HG03039 (cell line): Measurements from ENCODE around the gene COA7.
"Not testable (repeated sequence)": the region's sequence is repeated elsewhere in the genome, so short reads cannot be mapped to it uniquely, and the experiment has no call there.

Experiments
- ATAC-seq: cut with Tn5 transposase; IDR thresholded peaks from one replicate; pipeline ENCODE4 v1.9.1; 2021; ENCODE audit warnings: mild to moderate bottlenecking, moderate library complexity; ENCODE audit not compliant: unreplicated experiment

The COA7 gene

GRCh38 chr1:52697795-52698674, at the start of gene COA7:
TSS of gene COA7 (minus strand) at chr1:52698347. CDS start at chr1:52698326, 21 bp downstream.
- ATAC-seq, result peak; percentile 48

GRCh38 chr1:52747450-52747849, 49.3 kb upstream of the COA7 start:
- ATAC-seq, result no peak

- no peak for ATAC-seq
These were observed 48.0 kb upstream of the COA7 start for GRCh38 chr1:52746189-52746588.

- no peak for ATAC-seq
These were observed 43.1 kb upstream of the COA7 start for GRCh38 chr1:52741259-52741658.

GRCh38 chr1:52739699-52740467, 41.7 kb upstream of the COA7 start:
- no peak for ATAC-seq

GRCh38 chr1:52738893-52739292, 40.7 kb upstream of the COA7 start:
- ATAC-seq, result no peak

GRCh38 chr1:52738148-52738547, 40.0 kb upstream of the COA7 start:
- ATAC-seq, result no peak

GRCh38 chr1:52735371-52735770, 37.2 kb upstream of the COA7 start:
- ATAC-seq, result not testable (repeated sequence)

GRCh38 chr1:52733368-52733767, 35.2 kb upstream of the COA7 start:
- ATAC-seq, result no peak

GRCh38 chr1:52727956-52728656, 30.0 kb upstream of the COA7 start:
- no peak for ATAC-seq

GRCh38 chr1:52727114-52727586, 29.0 kb upstream of the COA7 start:
- no peak for ATAC-seq

GRCh38 chr1:52726265-52727113, 28.3 kb upstream of the COA7 start, which contains the start of gene ZYG11B:
TSS of gene ZYG11B (plus strand) at chr1:52726453. CDS start at chr1:52726654, 201 bp downstream.
- ATAC-seq, result peak; percentile 89

- ATAC-seq, result no peak
These were observed 27.7 kb upstream of the COA7 start for GRCh38 chr1:52725903-52726264.

GRCh38 chr1:52723260-52723659, 25.1 kb upstream of the COA7 start:
- no peak for ATAC-seq

- ATAC-seq, result not testable (repeated sequence)
These were observed 17.1 kb upstream of the COA7 start for GRCh38 chr1:52715296-52715695.

- no peak for ATAC-seq
These were observed 15.4 kb upstream of the COA7 start for GRCh38 chr1:52713590-52713989.

- no peak for ATAC-seq
These were observed 10.9 kb upstream of the COA7 start for GRCh38 chr1:52709016-52709415.

- no peak for ATAC-seq
These were observed 9.9 kb upstream of the COA7 start for GRCh38 chr1:52707927-52708655.
